DOHH2 (cell line): Measurements from ENCODE around the gene SUSD1.

Experiments
- CTCF ChIP-seq: fragments of 200-600 bp; sonication (generic); IDR thresholded peaks from one replicate; pipeline ENCODE4 v1.5.1; 2014; ENCODE audit warnings: antibody characterized with exemption, mild to moderate bottlenecking, low read depth, low read length; ENCODE audit not compliant: poor library complexity, severe bottlenecking
- EZH2phosphoT487 ChIP-seq: fragments of 200-600 bp; sonication (generic); IDR thresholded peaks from 2 replicates; pipeline ENCODE4 v1.6.1; 2017; ENCODE audit warnings: borderline replicate concordance, mild to moderate bottlenecking, antibody characterized with exemption, low read length, moderate library complexity, mixed read lengths

GRCh38 chr9:112042769-112043168 lies 132.3 kb downstream of the SUSD1 start:
- TF ChIP-seq CTCF (no peak), EZH2phosphoT487 (no peak)
